Thyroid gland (tissue), 4 donors: Measurements from ENCODE around the gene STAG1.
"Not testable (repeated sequence)": the region's sequence is repeated elsewhere in the genome, so short reads cannot be mapped to it uniquely, and the experiment has no call there.

Experiments
- POLR2A ChIP-seq, 2 donors: fragments of 450-650 bp; IDR thresholded peaks; one replicate each; pipeline ENCODE4 v1.6.1; 2017; ENCODE audit warnings: antibody characterized with exemption in 2 of 2, mild to moderate bottlenecking in 2 of 2, moderate library complexity in 1 of 2
- TF ChIP-seq, protein P1 (sequence below), 6 experiments: fragments of 200-600 bp in 3 of 6; fragments of 450-650 bp in 3 of 6; sonication (generic) in 3 of 6; IDR thresholded peaks; one replicate each; pipeline ENCODE4 v1.5.1; 2016 to 2019; ENCODE audit warnings: antibody characterized with exemption in 6 of 6, mild to moderate bottlenecking in 2 of 6, inconsistent platforms in 1 of 6, moderate library complexity in 1 of 6

DNA sequence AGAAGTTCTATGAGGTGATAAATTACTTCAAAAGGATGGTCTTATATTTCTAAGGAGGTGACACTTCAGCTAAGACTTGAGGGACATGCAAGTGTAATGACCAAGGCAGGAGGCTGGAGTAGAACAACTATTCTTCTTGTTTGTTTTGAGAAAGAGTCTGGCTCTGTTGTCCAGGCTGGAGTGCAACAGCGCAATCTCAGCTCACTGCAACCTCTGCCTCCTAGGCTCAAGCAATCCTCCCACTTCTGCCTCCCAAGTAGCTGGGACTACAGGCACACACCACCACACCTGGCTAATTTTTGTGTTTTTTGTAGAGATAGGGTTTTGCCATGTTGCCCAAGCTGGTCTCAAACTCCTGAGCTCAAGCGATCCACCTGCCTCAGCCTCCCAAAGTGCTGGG is 108.8 kb downstream of the STAG1 start:
- TF ChIP-seq, protein P1, sequence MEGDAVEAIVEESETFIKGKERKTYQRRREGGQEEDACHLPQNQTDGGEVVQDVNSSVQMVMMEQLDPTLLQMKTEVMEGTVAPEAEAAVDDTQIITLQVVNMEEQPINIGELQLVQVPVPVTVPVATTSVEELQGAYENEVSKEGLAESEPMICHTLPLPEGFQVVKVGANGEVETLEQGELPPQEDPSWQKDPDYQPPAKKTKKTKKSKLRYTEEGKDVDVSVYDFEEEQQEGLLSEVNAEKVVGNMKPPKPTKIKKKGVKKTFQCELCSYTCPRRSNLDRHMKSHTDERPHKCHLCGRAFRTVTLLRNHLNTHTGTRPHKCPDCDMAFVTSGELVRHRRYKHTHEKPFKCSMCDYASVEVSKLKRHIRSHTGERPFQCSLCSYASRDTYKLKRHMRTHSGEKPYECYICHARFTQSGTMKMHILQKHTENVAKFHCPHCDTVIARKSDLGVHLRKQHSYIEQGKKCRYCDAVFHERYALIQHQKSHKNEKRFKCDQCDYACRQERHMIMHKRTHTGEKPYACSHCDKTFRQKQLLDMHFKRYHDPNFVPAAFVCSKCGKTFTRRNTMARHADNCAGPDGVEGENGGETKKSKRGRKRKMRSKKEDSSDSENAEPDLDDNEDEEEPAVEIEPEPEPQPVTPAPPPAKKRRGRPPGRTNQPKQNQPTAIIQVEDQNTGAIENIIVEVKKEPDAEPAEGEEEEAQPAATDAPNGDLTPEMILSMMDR (IDR thresholded peaks at IDR 0.05): not testable (repeated sequence)
- TF ChIP-seq POLR2A (IDR thresholded peaks at IDR 0.05): not testable (repeated sequence)
